ENCODE results near the gene MAGEL2. TPM values are rescaled to one million over a fixed set of nuclear protein-coding genes. Genes with fewer than 3 reads are reported as not detected.

MAGEL2 gene
- total RNA-seq, 1 experiment from 2014 or later: not detected

DNA sequence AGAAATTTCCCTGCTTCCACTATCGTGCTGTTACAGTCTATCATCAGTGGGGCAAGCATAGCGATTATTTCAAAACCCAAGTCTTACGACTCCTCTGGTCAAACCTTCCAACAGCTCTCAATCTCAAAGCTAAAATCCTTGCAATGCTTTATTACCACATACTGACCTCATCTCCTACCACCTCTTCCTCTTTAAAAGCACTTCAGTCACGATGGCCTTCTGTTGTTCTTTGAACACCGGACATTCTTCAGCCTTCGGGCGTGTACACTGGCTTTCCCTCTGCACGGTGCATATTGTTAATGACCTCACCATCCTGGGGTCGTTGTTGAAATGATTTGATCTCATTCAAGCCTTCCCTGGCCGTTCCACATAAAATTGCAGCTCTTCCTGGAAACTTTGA is 31.1 kb downstream of the MAGEL2 start:
- Histone ChIP-seq H3K27ac (ENCODE audit: low read depth, low read length) (no peak overlapping the region), H3K4me2 (ENCODE audit: low read length) (no peak overlapping the region), H3K4me1 (ENCODE audit: control insufficient read depth in 1 of 2, insufficient read depth in 2 of 2, low read length in 2 of 2) (no peaks in the 10 kb centered on the region), H2AFZ (ENCODE audit: low read depth, low read length, poor library complexity, severe bottlenecking) (no peak overlapping the region), H3K4me3 (replicated peaks in 1 of 2; ENCODE audit: low read depth in 1 of 2, low read length in 2 of 2) (no peak overlapping the region), H3K9ac (ENCODE audit: low read length) (no peak overlapping the region), H3K9me2 (ENCODE audit: insufficient read depth) (no peaks in the 10 kb centered on the region), H4K20me1 (ENCODE audit: insufficient read depth) (no peaks in the 10 kb centered on the region), H3K27me3 (ENCODE audit: insufficient read depth, low read length) (no peaks in the 10 kb centered on the region), H3K9me3 (ENCODE audit: control insufficient read depth in 1 of 2, insufficient read depth in 1 of 2, low read depth in 1 of 2, low read length in 2 of 2) (peaks cover 0 to 5% of the 10 kb centered on the region in 2 experiments; a peak in 1 of 4 replicates), H3K79me2 (ENCODE audit: insufficient read depth, low read length) (no peaks in the 10 kb centered on the region), H3K36me3 (ENCODE audit: control insufficient read depth in 1 of 2, insufficient read depth in 2 of 2, low read length in 2 of 2) (no peaks in the 10 kb centered on the region)
- no peak for TF ChIP-seq YY1 (IDR thresholded peaks at IDR 0.05; ENCODE audit: extremely low read depth, insufficient replicate concordance, low read depth, low read length)
- TF ChIP-seq SRF (IDR thresholded peaks at IDR 0.05; ENCODE audit: low read depth): no peak
- no peak for TF ChIP-seq FOSL1 (IDR thresholded peaks at IDR 0.05; ENCODE audit: low read depth)
- no peak for TF ChIP-seq CBX3 (IDR thresholded peaks at IDR 0.05; ENCODE audit: low read depth)
- no peak for TF ChIP-seq EZH2phosphoT487 (IDR thresholded peaks at IDR 0.05; ENCODE audit: borderline replicate concordance)
- no peak for TF ChIP-seq TCF7L2 (IDR thresholded peaks at IDR 0.05; ENCODE audit: borderline replicate concordance, extremely low read depth, insufficient read depth, insufficient read length)
- TF ChIP-seq, protein P1, sequence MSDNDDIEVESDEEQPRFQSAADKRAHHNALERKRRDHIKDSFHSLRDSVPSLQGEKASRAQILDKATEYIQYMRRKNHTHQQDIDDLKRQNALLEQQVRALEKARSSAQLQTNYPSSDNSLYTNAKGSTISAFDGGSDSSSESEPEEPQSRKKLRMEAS (IDR thresholded peaks at IDR 0.05): no peak
- no peak for TF ChIP-seq CTCF (IDR thresholded peaks at IDR 0.05 in 2 of 3, conservative IDR thresholded peaks at IDR 0.05 in 1 of 3; ENCODE audit: borderline replicate concordance in 1 of 3, insufficient read depth in 1 of 3, low read depth in 2 of 3, low read length in 2 of 3)
- no peak for TF ChIP-seq SIN3A (IDR thresholded peaks at IDR 0.05; ENCODE audit: low read depth)
- DNase-seq (ENCODE audit: low read depth, low spot score): no peak
- ChIA-PET POLR2A (no interaction called here), RAD21 (ENCODE audit: low non-redundant PET in 1 of 2, low total read pairs in 2 of 2, uncharacterized antibody in 2 of 2, unreplicated experiment in 2 of 2) (no interaction called here), CTCF (no interaction called here)
- BruUV-seq (replicated peaks): no TSS peak
- no peak for ATAC-seq
- intact Hi-C loops (cut with micrococcal nuclease): no loop called here
